Measurements from ENCODE around the gene TSPAN15.

Gene TSPAN15

DNA sequence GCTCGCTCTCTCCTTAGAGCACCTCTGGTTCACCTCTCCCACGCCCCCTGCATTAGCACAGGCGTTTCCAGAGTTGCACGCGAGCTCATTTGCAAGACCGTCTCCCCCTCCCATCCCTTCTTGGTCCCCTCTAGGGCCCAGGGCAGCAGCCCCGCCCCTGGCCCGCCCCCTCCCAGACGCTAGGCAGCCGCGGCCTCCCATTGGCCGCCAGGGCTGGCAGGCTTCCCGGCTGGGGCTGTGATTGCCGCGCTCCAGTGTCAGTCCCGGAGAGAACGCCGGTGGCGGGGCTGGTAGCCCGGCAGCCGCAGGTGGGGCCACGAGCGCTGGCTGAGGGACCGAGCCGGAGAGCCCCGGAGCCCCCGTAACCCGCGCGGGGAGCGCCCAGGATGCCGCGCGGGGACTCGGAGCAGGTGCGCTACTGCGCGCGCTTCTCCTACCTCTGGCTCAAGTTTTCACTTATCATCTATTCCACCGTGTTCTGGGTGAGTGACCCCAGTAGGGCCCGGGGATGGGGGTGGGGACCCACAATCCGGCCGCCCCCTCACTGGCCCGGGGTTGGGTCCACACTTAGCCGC, at the start of gene TSPAN15:
TSPAN15 (plus strand) TSS at position 257 of the 575 bp plus-strand sequence; CDS start at position 387, 130 bp downstream.
- peak; percentile 37 to 97 (median 88) for DNase-seq

DNA sequence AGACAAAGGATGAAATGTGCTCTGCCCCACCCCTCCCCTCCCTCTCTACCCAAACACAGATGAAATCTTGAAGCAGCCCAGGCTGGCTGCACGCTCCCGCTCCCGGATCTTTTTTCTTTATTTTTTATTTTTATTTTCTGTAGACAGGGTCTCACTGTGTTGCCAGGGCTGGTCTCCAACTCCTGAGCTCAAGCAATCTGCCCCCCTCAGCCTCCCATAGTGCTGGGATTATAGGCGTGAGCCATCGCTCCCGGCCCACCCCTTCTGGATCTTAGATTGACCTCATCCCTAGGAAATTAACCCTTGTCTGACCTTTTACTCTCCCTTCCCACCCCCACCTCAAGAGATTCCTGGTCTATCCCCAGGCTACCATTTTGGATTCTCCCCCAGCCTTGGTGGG, 48.9 kb upstream of the TSPAN15 start:
- DNase-seq: no peak

DNA sequence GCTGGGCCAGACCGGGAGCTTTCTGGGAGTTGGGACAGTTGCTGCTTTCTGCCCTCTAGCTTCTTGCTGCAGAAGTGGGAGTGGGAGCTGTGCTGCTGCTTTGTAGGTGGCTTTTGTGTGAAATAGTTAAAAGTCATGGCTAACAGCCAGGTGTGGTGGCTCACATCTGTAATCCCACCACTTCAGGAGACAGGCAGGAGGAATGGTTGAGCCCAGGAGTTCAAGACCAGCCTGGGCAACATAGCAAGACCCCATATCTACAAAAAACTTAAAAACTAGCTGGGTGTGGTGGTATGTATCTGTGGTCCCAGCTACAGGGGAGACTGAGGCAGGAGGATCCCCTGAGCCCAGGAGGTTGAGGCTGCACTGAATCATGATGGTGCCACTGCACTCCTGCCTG, 48.2 kb upstream of the TSPAN15 start:
- no peak for DNase-seq

DNA sequence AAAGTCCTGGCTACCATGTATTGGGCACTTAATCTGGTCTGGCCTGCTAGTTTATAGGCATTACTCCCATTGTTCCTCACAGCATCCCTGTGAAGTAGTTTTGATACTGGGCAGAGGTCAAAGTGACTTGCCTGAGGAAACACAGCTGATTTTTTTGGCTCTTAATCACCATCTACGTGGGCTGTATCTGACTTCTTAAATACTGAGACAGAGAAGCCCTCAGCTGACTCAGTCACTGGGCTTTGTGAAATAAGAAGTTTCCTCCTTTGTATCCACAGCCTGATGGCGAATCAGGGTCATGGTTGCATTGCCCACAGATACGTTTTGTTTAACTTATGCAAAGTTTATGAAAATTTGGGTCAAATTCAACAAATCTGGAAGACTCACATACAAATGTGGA, 47.7 kb upstream of the TSPAN15 start:
- DNase-seq: no peak

DNA sequence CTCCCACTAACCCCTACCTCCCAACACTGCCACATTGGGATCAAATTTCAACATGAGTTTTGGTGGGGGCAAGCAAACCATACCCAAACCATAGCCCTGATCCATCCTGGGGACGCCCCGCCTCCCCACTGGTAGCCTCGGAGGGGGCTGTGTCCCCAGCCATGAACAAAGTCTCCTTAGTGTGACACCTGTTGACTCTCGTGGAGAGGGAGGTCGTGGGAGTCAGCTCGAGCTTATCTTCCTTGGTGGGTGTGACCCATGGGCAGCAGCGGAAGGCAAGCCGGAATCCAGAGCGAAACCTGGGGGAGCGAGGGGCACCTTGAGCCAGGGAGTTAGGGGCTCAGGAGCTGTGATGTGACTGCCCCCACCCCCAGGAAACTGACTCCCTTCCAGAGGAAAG, 46.5 kb upstream of the TSPAN15 start:
- no peak for DNase-seq

DNA sequence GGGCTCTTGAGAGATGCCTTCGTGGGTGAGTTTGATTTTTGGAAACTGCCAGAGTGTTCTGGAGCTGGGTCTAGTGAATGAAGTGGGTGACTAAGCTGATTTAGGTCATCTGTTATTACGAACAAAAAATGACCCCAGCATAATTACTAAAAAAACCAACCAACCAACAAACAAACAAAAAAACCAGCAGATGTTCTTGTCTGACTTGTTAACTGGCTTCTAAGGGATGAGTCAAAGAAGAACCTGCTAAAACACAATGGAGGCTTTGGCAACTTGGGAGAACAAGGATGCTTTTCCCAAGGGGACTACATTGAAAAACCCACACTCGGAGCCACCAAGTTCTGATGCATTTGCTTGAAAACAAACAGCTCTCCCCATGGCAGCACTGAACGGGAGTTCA, 46.0 kb upstream of the TSPAN15 start:
- DNase-seq: no peak

DNA sequence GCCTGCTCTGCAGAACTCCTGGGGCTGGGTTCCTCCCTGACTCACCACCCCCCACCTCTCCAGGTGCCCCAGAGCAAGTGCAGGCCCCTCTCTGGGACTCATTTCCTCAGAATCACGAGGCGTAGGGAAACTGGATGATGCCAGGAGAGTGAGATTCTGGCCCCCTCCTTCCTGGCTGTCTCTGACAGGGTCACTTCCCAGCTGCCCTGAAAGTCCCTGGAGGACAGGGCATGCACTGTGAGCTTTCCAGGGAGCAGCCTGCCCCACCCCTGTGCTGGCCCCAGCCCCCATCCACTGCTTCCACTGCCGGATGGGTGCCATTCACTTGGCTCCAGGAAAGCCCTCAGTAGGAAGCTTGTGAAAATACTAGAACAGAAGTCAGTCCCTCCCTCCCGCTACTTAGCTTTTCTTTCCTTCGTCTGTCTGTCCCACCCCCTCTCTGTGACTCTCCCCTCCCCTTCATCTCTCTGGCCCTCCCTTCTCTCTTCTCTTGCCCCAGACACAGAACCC, 44.9 kb upstream of the TSPAN15 start:
- DNase-seq: peak in 10 of 56 donors; percentile 19 to 44 (median 35)

DNA sequence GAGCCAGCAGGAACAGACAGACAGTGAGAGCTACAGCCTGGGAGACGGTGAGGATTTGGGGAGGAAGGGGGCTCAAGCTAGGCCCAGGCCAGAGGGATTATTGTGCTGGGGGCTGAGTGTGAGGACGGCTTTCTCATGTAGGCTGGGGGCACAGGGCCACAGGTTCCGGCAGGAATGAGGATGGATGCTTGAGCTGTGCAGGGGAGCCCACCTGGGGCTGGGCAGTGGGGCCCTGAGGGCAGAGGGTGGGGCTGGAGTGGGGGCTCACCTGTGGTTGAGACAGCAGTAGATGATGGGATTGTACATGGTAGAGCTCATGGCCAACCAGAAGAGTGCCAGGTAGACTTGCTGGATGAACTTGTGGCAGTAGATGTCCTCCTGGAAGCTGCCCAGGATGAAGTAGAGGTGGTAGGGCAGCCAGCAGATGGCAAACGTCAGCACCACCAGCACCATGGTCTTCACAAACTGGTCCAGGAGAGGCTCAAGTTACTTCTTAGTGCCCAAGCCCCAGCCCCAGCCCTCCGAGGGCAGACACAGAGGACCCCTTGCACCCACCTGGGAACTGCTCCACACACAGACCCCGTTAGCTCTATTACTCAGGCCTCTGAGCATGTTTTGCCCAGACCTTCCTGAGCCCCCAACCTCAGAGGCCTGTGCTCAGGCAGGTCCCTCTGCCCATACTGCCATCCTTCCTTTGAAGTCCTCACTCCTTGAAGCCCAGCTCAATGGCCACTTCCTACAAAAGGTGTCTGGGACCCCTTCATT, 44.3 kb upstream of the TSPAN15 start:
- no peak for DNase-seq

DNA sequence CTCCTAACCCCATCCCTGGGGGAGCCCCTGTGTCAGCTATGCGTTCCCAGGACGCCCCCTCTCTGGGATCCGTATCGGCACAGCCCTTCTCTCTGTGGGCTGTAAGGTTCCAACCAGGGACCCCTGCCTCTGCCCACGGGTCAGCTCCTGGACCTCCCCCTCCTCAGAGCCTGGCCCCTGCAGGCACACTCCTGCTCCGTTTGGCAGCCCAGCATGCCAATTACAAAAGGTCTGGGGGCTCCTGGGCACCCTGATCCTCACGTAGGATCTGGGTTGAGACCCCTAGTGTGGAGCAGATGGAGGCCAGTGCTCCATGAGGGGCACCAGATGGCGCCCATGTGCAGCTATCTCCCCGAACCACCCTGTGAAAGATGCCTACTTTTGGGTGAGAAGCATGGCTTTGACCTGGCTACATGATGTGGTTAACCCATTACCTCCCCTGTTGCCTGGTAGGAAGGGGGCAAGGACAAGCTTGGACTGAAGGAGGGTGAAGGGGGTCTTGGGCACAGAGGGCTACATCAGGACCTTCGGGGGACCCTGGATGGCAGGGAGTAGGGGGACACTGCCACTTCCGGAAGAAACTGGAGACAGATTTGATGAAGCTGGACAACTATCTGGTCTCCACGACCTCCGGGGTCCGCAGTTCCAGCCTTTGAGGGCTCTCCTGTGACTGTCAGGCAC, 43.5 kb upstream of the TSPAN15 start:
- DNase-seq: peak in 2 of 56 donors; percentile 10 to 29

DNA sequence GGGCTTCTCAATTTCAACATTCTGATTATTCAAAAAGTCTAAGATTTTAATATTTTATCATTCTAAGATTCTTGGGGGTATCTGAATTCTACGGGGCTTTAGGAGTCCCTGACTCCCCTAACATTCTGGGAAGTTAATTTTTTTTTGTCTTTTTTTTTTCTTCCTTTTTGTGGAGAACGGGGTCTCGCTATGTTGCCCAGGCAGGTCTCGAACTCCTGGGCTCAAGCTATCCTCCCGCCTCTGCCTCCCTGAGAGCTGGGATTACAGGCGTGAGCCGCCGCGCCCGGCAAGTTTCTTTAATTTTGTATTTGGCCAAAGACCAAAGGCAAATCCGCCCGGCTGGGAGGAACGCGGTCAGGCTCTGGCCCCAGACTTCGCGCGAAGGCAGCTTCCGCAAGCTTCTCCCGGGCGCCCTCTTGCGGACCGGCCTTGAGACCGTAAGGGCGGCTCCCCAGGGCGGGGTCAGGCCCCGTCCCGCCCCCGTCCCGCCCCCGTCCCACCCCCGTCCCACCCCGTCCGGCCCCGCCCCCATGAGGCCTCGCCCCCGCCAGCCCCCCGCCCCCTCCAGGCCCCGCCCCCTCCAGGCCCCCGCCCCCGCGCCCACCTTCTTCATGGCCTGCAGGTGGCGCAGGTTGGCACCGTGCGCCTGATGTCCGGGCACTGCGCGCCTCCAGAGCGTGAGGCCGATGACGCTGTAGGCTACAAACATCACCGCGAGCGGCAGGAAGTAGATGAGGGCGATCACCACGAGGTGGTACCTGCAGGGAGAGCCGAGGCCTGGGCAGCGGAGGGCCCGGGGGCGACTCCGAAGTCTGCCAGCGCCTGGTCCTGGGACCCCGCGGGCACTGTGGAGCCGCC, 42.7 kb upstream of the TSPAN15 start:
- DNase-seq: peak in 55 of 56 donors; percentile 31 to 91 (median 78)

DNA sequence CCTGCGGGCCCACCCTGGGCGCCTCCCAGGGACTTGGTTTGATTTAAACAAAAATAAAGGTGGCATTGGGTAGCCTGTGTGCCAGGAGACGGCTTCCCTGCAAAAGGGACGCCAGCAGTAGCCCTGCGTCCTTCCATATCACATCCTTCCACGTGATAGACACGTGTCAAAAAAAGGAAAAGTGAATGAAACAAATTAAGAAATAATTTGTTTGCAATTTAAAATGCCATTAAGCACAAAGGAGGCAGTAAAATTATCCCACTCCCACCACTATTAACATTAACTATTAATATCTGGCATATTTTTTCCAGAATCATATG, 42.1 kb upstream of the TSPAN15 start:
- DNase-seq: no peak

DNA sequence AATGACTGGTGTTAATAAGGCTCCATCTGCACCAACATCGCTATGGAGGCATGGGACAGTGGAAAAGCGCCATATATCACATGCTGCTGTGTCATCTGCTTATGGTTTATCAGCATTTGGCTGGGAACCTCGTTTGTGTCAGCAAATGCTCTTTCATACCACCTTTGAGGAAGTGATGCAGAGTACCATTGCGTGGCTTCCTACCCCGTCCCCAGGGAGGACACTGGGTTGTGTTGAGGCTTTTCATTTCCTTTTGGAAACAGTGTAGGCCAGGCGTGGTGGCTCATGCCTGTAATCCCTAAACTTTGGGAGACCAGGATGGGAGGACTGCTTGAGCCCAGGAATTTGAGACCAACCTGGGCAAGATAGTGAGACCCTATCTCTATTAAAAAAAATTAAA, 41.3 kb upstream of the TSPAN15 start:
- peak in 2 of 56 donors; percentile 13 for DNase-seq

DNA sequence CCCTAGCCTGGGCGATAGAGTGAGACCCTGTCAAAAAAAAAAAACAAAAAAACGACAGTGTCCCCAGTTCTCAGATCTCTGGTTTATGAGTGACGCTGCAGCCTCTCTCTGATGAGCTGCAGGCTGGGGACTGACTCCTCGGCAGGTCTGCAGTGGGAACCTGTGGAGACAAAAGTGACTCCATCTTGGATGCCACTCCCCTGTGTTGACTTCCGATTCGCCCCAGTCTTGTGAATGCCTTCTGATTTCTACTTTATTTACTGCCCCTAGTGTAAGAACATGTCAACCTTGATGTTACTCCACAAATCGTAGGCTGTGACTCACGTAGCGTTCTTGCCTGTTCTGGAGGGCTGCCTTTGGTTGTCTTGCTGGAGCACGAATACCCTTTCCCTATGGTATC, 40.8 kb upstream of the TSPAN15 start:
- DNase-seq: no peak

DNA sequence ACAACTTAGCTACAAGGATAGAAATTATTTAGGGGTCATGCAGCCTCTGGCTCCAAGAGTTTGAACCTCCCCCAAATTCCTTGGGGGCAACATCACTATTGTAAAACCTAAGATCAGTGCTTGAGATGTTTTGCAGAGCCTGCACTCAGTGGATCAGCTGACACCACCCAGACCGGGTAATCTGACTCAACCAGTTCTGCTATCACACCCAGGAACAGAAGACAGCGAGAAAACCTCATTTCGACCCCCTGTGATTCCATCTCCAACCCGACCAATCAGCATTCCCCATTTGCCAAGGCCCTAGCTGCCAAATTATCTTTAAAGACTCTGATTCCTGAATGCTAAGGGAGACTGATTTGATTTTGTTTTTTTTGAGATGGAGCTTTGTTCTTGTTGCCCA, 39.8 kb upstream of the TSPAN15 start:
- no peak for DNase-seq

DNA sequence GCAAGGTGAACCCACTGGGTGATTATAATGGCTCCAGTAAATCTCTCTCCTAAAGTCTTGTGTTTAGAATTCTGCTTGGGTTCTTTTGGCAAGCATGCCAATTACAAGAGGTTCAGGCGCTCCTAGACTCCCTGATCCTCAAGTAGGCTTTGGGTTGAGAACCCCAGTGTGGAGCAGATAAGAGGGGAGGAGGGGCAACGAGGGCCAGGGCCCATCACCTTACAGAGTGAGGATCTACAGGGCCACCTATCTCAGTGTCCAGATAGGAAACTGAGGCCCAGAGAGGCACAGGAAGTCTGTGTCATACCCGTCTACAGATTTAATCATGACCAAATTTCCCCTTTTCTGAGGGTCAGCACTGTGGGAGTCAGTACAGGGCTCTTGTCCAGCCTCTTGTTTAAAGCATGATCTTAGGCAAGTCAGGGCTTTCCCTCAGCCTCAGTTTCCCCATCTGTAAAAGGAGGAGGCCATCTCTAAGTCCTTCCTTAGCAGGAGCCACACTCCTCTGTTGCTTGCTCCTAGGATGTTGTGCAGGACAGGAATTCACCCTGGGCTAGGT, 39.0 kb upstream of the TSPAN15 start:
- no peak for DNase-seq

DNA sequence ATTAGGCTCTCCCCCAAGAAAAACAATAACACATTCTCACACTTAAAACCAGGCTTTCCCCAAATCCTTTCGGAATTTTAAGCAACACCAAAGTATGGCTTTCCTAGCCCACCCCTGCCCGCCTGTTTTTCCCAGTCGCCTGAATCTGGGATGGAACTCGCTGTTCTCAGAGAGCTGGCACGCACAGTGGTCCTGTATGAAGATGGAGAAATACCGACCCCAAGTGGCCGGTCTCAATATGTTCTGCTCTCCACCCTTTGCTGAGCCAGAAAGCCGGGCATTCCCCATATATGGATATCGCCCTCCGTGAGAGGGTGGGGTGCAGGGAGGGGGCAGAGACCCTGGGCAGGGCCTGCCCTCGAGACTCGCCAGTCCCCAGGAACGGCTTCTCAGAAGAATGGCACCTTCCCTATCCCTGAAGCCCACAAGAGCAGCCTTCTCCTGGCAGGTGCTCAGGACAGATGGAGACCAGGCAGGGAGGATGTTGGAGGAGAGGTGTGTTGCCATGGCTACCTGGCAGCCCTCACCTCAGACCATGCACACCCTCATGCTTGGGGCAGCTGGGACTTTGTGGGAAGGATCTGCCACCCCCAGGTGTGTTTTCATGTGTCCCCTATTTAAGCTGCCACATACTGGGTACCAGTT, 37.9 kb upstream of the TSPAN15 start:
- peak in 40 of 56 donors; percentile 16 to 70 (median 41) for DNase-seq

DNA sequence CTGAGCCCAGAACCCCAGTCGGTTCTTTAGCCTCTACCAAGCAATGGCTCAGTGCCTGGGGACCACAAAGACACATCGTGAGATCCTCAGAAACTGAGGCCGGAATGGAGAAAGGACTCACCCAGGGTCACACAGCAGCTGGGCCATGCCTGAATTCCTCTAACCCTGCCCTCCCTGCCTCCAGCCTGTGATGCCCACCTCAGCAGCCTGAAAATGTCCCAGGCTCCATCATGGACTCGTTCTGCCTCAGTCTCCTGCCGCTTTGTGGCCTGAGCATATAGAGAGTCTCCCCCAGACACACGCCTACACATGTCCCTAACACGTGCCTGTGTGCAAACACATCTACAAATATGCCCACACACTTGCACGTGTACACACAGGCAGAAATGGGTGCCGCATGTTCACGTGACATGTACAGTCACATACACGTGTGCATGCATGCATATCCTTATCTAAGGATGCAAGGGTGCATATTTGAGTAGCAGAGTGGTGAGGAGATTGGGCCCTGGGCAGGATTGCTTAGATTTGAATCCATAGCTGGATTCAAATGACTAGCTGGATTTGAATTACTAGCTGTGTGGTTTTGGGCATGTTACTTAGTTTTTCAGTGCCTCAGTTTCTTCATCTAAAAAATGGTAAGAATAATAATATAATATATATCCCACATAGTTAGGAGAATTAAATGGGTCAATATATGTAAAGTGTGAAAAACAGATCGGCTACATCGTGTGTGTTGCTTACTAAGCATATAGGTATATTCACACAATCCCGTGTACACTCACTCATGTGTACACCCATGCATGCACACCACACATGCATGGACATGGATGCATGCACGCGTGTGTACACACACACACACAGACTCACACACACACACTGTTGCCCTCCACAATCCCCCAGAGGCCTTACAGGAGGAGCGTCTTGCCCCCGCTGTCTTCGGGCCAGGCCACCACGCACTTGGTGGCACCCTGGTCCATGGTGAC, 36.9 kb upstream of the TSPAN15 start:
- no peak for DNase-seq

DNA sequence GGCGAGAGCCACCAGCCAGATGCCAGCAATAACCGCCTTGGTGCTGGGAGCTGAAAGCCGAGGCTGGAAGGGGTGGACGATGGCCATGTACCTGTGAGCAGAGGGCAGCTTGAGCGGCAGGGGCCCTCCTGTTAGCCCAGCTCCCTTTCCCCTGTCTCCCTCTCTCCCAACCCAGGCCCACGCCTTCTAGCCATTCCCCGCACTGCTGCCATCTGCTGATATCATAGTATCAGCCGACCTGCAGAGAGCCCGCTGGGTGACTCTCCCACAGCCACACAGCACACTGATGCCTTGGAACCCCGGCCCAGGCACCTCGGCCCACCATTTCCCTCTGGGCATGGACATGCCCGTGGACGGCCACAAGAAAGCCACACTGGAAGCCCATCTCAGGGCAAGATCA, 36.2 kb upstream of the TSPAN15 start:
- DNase-seq: no peak

DNA sequence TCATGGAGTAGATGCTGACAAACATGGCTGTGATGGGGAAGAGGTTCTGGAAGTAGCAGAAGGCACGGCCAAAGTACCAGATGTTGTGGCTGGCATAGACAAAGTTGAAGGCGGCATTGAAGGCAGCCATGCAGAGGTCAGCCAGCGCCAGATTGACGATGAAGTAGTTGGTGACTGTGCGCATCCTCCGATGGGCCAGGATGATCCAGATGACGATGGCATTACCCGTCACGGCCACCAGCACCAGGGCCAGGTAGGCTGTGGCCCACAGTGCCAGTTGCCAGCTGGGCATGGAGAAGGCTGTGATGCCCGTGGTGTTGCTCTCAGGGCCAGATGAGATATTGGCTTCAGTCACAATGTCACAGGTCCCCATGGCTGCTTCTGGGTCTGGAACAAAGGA, 35.3 kb upstream of the TSPAN15 start:
- DNase-seq: no peak

All from amygdala (tissue), 56 donors.